ENCODE results near the gene NAP1L3. TPM values are rescaled to one million over a fixed set of nuclear protein-coding genes. Genes with fewer than 3 reads are reported as not detected.
A peak's percentile ranks its signal among the peaks of the same experiment; 100 is the strongest.

NAP1L3 gene
- 2.0 TPM for polyA plus RNA-seq (2013, experiment 1 of 2)
- 2.1 TPM for polyA plus RNA-seq (2013, experiment 2 of 2)

GRCh38 chrX:93673056-93673868 lies at the start of gene NAP1L3:
NAP1L3 (minus strand) TSS chrX:93673578; CDS start chrX:93673304, 274 bp downstream.
- H3K4me1 ChIP-seq (ENCODE audit: control insufficient read depth, insufficient read depth, low read depth, low read length): no peaks in the 10 kb centered on the region
- H3K36me3 ChIP-seq (ENCODE audit: control insufficient read depth in 1 of 2, insufficient read depth in 2 of 2, low read depth in 1 of 2, low read length in 2 of 2): no peaks in the 10 kb centered on the region
- H3K27ac ChIP-seq (ENCODE audit: low read length, poor library complexity, severe bottlenecking): peak within 1 kb of the TSS; percentile 45
- under 1% methylated on average over 35 of the region's 51 CpGs for WGBS
- H2BK120ac ChIP-seq (ENCODE audit: low read depth, low read length): no peak within 1 kb of the TSS
- peak within 1 kb of the TSS; percentile 28 for H4K8ac ChIP-seq (ENCODE audit: low read length)
- H2BK5ac ChIP-seq (ENCODE audit: low read depth, low read length, poor library complexity, severe bottlenecking): no peak within 1 kb of the TSS
- peak within 1 kb of the TSS; percentile 70 to 75 for H3K18ac ChIP-seq (ENCODE audit: low read depth in 1 of 2, low read length in 2 of 2)
- no peak within 1 kb of the TSS for H2AK5ac ChIP-seq (ENCODE audit: low read length, severe bottlenecking)
- no peak within 1 kb of the TSS for H2BK12ac ChIP-seq (ENCODE audit: low read length in 2 of 2)
- H2AFZ ChIP-seq (ENCODE audit: low read depth, low read length): peak within 1 kb of the TSS; percentile 60
- peak; percentile 75 for DNase-seq
- peak within 1 kb of the TSS; percentile 80 to 89 for H3K4me3 ChIP-seq (ENCODE audit: insufficient read depth in 1 of 2, low read depth in 1 of 2, low read length in 2 of 2)
- H3K79me1 ChIP-seq (replicated peaks; ENCODE audit: low read length, poor library complexity, severe bottlenecking): no peaks in the 10 kb centered on the region
- H3K23ac ChIP-seq (ENCODE audit: low read length in 2 of 2): no peak within 1 kb of the TSS
- peaks cover 0 to 21% of the 10 kb centered on the region in 2 experiments for H3K27me3 ChIP-seq (ENCODE audit: control insufficient read depth in 1 of 2, insufficient read depth in 1 of 2, low read length in 2 of 2)
- no peak within 1 kb of the TSS for H2BK15ac ChIP-seq (ENCODE audit: low read depth, poor library complexity, severe bottlenecking)
- H3K14ac ChIP-seq (ENCODE audit: low read length in 2 of 2): no peak within 1 kb of the TSS
- H3K9ac ChIP-seq (ENCODE audit: low read length): peak within 1 kb of the TSS; percentile 87
- no peaks in the 10 kb centered on the region for H3K9me3 ChIP-seq (ENCODE audit: control insufficient read depth, low read length)
- peak within 1 kb of the TSS; percentile 61 for H4K91ac ChIP-seq (ENCODE audit: low read length)
- peak within 1 kb of the TSS; percentile 63 for H3K4me2 ChIP-seq (ENCODE audit: low read length, poor library complexity, severe bottlenecking)
- no peak within 1 kb of the TSS for H3K4ac ChIP-seq (ENCODE audit: low read depth in 1 of 2, low read length in 2 of 2)

GRCh38 chrX:93711076-93711475 lies 37.7 kb upstream of the NAP1L3 start:
- H3K18ac ChIP-seq (ENCODE audit: low read depth in 1 of 2, low read length in 2 of 2): no peak overlapping the region
- no peak overlapping the region for H3K4me3 ChIP-seq (ENCODE audit: insufficient read depth in 1 of 2, low read depth in 1 of 2, low read length in 2 of 2)
- no peaks in the 10 kb centered on the region for H3K4me1 ChIP-seq (ENCODE audit: control insufficient read depth, insufficient read depth, low read depth, low read length)
- H2AFZ ChIP-seq (ENCODE audit: low read depth, low read length): no peak overlapping the region
- H3K14ac ChIP-seq (ENCODE audit: low read length in 2 of 2): no peak overlapping the region
- no peaks in the 10 kb centered on the region for H3K36me3 ChIP-seq (ENCODE audit: control insufficient read depth in 1 of 2, insufficient read depth in 2 of 2, low read depth in 1 of 2, low read length in 2 of 2)
- H4K8ac ChIP-seq (ENCODE audit: low read length): no peak overlapping the region
- DNase-seq: no peak
- no peak overlapping the region for H3K23ac ChIP-seq (ENCODE audit: low read length in 2 of 2)
- no peak overlapping the region for H2BK12ac ChIP-seq (ENCODE audit: low read length in 2 of 2)
- no peak overlapping the region for H4K91ac ChIP-seq (ENCODE audit: low read length)
- no peak overlapping the region for H2BK15ac ChIP-seq (ENCODE audit: low read depth, poor library complexity, severe bottlenecking)
- H3K27ac ChIP-seq (ENCODE audit: low read length, poor library complexity, severe bottlenecking): no peak overlapping the region
- H3K9ac ChIP-seq (ENCODE audit: low read length): no peak overlapping the region
- peaks cover 0 to 4% of the 10 kb centered on the region in 2 experiments for H3K27me3 ChIP-seq (ENCODE audit: control insufficient read depth in 1 of 2, insufficient read depth in 1 of 2, low read length in 2 of 2)
- no peak overlapping the region for H3K4ac ChIP-seq (ENCODE audit: low read depth in 1 of 2, low read length in 2 of 2)
- H2BK120ac ChIP-seq (ENCODE audit: low read depth, low read length): no peak overlapping the region
- H2BK5ac ChIP-seq (ENCODE audit: low read depth, low read length, poor library complexity, severe bottlenecking): no peak overlapping the region
- H3K79me1 ChIP-seq (replicated peaks; ENCODE audit: low read length, poor library complexity, severe bottlenecking): no peaks in the 10 kb centered on the region
- WGBS: 100% methylated on average over 3 of the region's 4 CpGs
- no peaks in the 10 kb centered on the region for H3K9me3 ChIP-seq (ENCODE audit: control insufficient read depth, low read length)
- no peak overlapping the region for H2AK5ac ChIP-seq (ENCODE audit: low read length, severe bottlenecking)
- H3K4me2 ChIP-seq (ENCODE audit: low read length, poor library complexity, severe bottlenecking): no peak overlapping the region

- Histone ChIP-seq H3K18ac (ENCODE audit: low read depth in 1 of 2, low read length in 2 of 2) (no peak overlapping the region), H3K4me3 (ENCODE audit: insufficient read depth in 1 of 2, low read depth in 1 of 2, low read length in 2 of 2) (no peak overlapping the region), H2AK5ac (ENCODE audit: low read length, severe bottlenecking) (no peak overlapping the region), H3K4me2 (ENCODE audit: low read length, poor library complexity, severe bottlenecking) (no peak overlapping the region), H3K79me1 (replicated peaks; ENCODE audit: low read length, poor library complexity, severe bottlenecking) (no peaks in the 10 kb centered on the region), H3K27ac (ENCODE audit: low read length, poor library complexity, severe bottlenecking) (no peak overlapping the region), H2BK120ac (ENCODE audit: low read depth, low read length) (no peak overlapping the region), H3K36me3 (ENCODE audit: control insufficient read depth in 1 of 2, insufficient read depth in 2 of 2, low read depth in 1 of 2, low read length in 2 of 2) (no peaks in the 10 kb centered on the region), H3K9me3 (ENCODE audit: control insufficient read depth, low read length) (no peaks in the 10 kb centered on the region), H2BK5ac (ENCODE audit: low read depth, low read length, poor library complexity, severe bottlenecking) (no peak overlapping the region), H4K8ac (ENCODE audit: low read length) (no peak overlapping the region), H3K4ac (ENCODE audit: low read depth in 1 of 2, low read length in 2 of 2) (no peak overlapping the region), H4K91ac (ENCODE audit: low read length) (no peak overlapping the region), H3K27me3 (ENCODE audit: control insufficient read depth in 1 of 2, insufficient read depth in 1 of 2, low read length in 2 of 2) (no peaks in the 10 kb centered on the region), H3K23ac (ENCODE audit: low read length in 2 of 2) (no peak overlapping the region), H2BK12ac (ENCODE audit: low read length in 2 of 2) (no peak overlapping the region), H2BK15ac (ENCODE audit: low read depth, poor library complexity, severe bottlenecking) (no peak overlapping the region), H3K4me1 (ENCODE audit: control insufficient read depth, insufficient read depth, low read depth, low read length) (no peaks in the 10 kb centered on the region), H2AFZ (ENCODE audit: low read depth, low read length) (no peak overlapping the region), H3K9ac (ENCODE audit: low read length) (no peak overlapping the region), H3K14ac (ENCODE audit: low read length in 2 of 2) (no peak overlapping the region)
- no CpG with 5 or more reads among the region's 2 CpGs for WGBS
- no peak for DNase-seq
Observed at GRCh38 chrX:93703701-93704100, 30.3 kb upstream of the NAP1L3 start.

- H3K18ac ChIP-seq (ENCODE audit: low read depth in 1 of 2, low read length in 2 of 2): no peak overlapping the region
- no peak overlapping the region for H2AK5ac ChIP-seq (ENCODE audit: low read length, severe bottlenecking)
- no peak overlapping the region for H2AFZ ChIP-seq (ENCODE audit: low read depth, low read length)
- H3K27ac ChIP-seq (ENCODE audit: low read length, poor library complexity, severe bottlenecking): no peak overlapping the region
- no peak overlapping the region for H2BK5ac ChIP-seq (ENCODE audit: low read depth, low read length, poor library complexity, severe bottlenecking)
- no peak overlapping the region for H4K8ac ChIP-seq (ENCODE audit: low read length)
- H2BK12ac ChIP-seq (ENCODE audit: low read length in 2 of 2): no peak overlapping the region
- no peak overlapping the region for H4K91ac ChIP-seq (ENCODE audit: low read length)
- H2BK120ac ChIP-seq (ENCODE audit: low read depth, low read length): no peak overlapping the region
- DNase-seq: no peak
- H3K4me1 ChIP-seq (ENCODE audit: control insufficient read depth, insufficient read depth, low read depth, low read length): no peaks in the 10 kb centered on the region
- no peak overlapping the region for H3K14ac ChIP-seq (ENCODE audit: low read length in 2 of 2)
- no peak overlapping the region for H3K4me2 ChIP-seq (ENCODE audit: low read length, poor library complexity, severe bottlenecking)
- H3K4me3 ChIP-seq (ENCODE audit: insufficient read depth in 1 of 2, low read depth in 1 of 2, low read length in 2 of 2): no peak overlapping the region
- H3K36me3 ChIP-seq (ENCODE audit: control insufficient read depth in 1 of 2, insufficient read depth in 2 of 2, low read depth in 1 of 2, low read length in 2 of 2): no peaks in the 10 kb centered on the region
- H2BK15ac ChIP-seq (ENCODE audit: low read depth, poor library complexity, severe bottlenecking): no peak overlapping the region
- H3K9me3 ChIP-seq (ENCODE audit: control insufficient read depth, low read length): no peaks in the 10 kb centered on the region
- WGBS: 96% methylated on average over 6 of the region's 6 CpGs
- H3K27me3 ChIP-seq (ENCODE audit: control insufficient read depth in 1 of 2, insufficient read depth in 1 of 2, low read length in 2 of 2): no peaks in the 10 kb centered on the region
- no peaks in the 10 kb centered on the region for H3K79me1 ChIP-seq (replicated peaks; ENCODE audit: low read length, poor library complexity, severe bottlenecking)
- no peak overlapping the region for H3K23ac ChIP-seq (ENCODE audit: low read length in 2 of 2)
- no peak overlapping the region for H3K9ac ChIP-seq (ENCODE audit: low read length)
- no peak overlapping the region for H3K4ac ChIP-seq (ENCODE audit: low read depth in 1 of 2, low read length in 2 of 2)
Observed at GRCh38 chrX:93695981-93696380, 22.6 kb upstream of the NAP1L3 start.

Measured in mesenchymal stem cell (in vitro differentiated cells and primary cell).